Uterus (tissue), 4 donors: ENCODE data around the gene CAPN15. TPM values are rescaled to one million over a fixed set of nuclear protein-coding genes. Genes with fewer than 3 reads are reported as not detected.

ENCODE experiments used
- DNase-seq, 2 donors: peaks; one replicate each; pipeline ENCODE4 v3.0.0-alpha.2; 2019 to 2020
- H3K27ac ChIP-seq, 2 donors: fragments of 200-600 bp; sonication (generic); 1 replicate in 1 of 2; 2 replicates in 1 of 2; pipeline ENCODE4 v1.5.1; 2016 to 2018
- H3K27me3 ChIP-seq, 2 donors: fragments of 200-600 bp; sonication (generic); one replicate each; pipeline ENCODE4 v1.5.1; 2018 to 2019; ENCODE audit warnings: control low read depth in 1 of 2
- H3K36me3 ChIP-seq, 2 donors: fragments of 200-600 bp; sonication (generic); one replicate each; pipeline ENCODE4 v1.5.1; 2019; ENCODE audit warnings: control low read depth in 1 of 2
- H3K4me1 ChIP-seq, 2 donors: fragments of 200-600 bp; sonication (generic); one replicate each; pipeline ENCODE4 v1.5.1; 2018 to 2019; ENCODE audit warnings: control low read depth in 1 of 2
- H3K4me3 ChIP-seq, 2 donors: fragments of 200-600 bp; sonication (generic); 1 replicate in 1 of 2; 2 replicates in 1 of 2; pipeline ENCODE4 v1.5.1; 2018 to 2019; ENCODE audit warnings: mild to moderate bottlenecking in 1 of 2
- H3K9me3 ChIP-seq, 2 donors: fragments of 200-600 bp; sonication (generic); one replicate each; pipeline ENCODE4 v1.5.1; 2019; ENCODE audit warnings: control low read depth in 1 of 2
- POLR2A ChIP-seq, 2 donors: fragments of 450-650 bp; IDR thresholded peaks; one replicate each; pipeline ENCODE4 v1.6.1; 2016; ENCODE audit warnings: antibody characterized with exemption in 2 of 2, mild to moderate bottlenecking in 1 of 2, moderate library complexity in 1 of 2
- intact Hi-C: fragments of 100-400 bp; cut with DNase I; formaldehyde crosslinking; loops from one replicate; pipeline ENCODE4 v1.15.1; 2023; ENCODE audit warnings: low total_unique reads
- total RNA-seq, 4 donors: library from RNA; depleted of rRNA in 3 of 4; stranded (reverse); fragments of >200 nt in 3 of 4; gene quantifications; one replicate each; pipeline versions ENCODE4 v1.1.0 to v1.2.4, GENCODE V29; 2014 to 2023
- TF ChIP-seq, protein P1 (sequence below), 4 experiments: fragments of 200-600 bp in 2 of 4; fragments of 450-650 bp in 2 of 4; sonication (generic) in 2 of 4; IDR thresholded peaks; one replicate each; pipeline ENCODE4 v1.5.1; 2016 to 2019; ENCODE audit warnings: antibody characterized with exemption in 4 of 4, mild to moderate bottlenecking in 2 of 4, moderate library complexity in 1 of 4
- donor health status: DM: yes; HTN: yes; CAD: no.

CAPN15 gene
- total RNA-seq, 4 donors from 2014 or later = 7.9 to 37.3 (median 19.3) TPM

DNA sequence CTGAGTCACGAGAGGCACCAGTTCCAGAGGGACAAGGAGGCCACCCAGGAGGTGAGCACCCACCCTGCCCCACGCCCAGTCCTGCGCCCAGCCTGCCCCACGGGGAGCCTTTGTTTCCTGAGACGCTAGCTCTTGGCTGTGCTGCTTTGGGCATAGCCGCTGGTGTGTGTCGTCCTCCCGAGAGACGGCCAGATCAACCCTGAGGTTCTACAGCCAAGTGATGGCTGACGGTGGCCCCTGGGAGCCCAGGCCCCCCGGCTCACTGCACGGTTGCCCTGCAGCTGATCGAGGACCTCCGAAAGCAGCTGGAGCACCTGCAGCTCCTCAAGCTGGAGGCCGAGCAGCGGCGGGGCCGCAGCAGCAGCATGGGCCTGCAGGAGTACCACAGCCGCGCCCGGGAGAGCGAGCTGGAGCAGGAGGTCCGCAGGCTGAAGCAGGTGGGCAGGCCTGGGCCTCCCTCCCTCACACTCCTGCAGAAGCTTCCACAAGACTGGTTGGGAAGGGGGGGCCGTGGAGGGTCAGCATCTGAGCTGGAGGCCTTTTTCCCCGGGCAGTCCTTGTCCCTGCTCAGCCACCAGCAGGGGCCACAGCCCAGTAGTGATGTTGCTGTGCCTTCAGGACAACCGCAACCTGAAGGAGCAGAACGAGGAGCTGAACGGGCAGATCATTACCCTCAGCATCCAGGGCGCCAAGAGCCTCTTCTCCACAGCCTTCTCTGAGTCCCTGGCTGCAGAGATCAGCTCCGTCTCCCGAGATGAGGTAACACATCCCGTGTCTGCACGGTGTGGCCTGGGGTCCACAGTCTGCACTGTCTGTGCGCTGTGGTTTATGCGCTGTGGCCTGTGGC is 7.4 kb upstream of the CAPN15 start:
- DNase-seq = no peak
- H3K27me3 ChIP-seq = no peaks in the 10 kb centered on the region
- no peak overlapping the region for H3K27ac ChIP-seq
- TF ChIP-seq, protein P1, sequence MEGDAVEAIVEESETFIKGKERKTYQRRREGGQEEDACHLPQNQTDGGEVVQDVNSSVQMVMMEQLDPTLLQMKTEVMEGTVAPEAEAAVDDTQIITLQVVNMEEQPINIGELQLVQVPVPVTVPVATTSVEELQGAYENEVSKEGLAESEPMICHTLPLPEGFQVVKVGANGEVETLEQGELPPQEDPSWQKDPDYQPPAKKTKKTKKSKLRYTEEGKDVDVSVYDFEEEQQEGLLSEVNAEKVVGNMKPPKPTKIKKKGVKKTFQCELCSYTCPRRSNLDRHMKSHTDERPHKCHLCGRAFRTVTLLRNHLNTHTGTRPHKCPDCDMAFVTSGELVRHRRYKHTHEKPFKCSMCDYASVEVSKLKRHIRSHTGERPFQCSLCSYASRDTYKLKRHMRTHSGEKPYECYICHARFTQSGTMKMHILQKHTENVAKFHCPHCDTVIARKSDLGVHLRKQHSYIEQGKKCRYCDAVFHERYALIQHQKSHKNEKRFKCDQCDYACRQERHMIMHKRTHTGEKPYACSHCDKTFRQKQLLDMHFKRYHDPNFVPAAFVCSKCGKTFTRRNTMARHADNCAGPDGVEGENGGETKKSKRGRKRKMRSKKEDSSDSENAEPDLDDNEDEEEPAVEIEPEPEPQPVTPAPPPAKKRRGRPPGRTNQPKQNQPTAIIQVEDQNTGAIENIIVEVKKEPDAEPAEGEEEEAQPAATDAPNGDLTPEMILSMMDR (IDR thresholded peaks at IDR 0.05) = no peak
- TF ChIP-seq POLR2A (IDR thresholded peaks at IDR 0.05) = no peak
- H3K9me3 ChIP-seq = no peaks in the 10 kb centered on the region
- no peaks in the 10 kb centered on the region for H3K4me1 ChIP-seq
- no peaks in the 10 kb centered on the region for H3K36me3 ChIP-seq
- intact Hi-C loops = no loop called here
- no peak overlapping the region for H3K4me3 ChIP-seq

DNA sequence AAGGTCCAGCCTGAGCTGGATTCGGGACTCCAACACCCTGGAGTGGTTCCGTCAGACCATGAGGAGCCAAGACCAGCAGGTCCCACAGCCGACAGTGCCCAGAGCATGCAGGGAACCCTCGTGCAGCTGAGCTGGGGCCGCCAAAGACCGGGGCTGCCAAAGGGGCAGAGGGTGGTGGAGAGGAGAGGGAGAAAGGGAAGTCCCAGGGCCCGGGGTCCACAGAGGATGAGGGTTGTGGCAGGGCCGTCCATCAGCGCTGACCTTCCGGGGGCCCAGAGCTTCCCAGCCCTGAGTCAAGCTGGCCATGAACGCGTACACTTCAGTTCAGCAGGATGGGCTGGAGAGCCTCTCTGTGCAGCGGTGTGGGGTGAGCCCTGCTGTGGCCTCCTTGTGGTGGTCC is 6.7 kb upstream of the CAPN15 start:
- intact Hi-C loops = no loop called here
- TF ChIP-seq POLR2A (IDR thresholded peaks at IDR 0.05) = no peak
- TF ChIP-seq, protein P1 (IDR thresholded peaks at IDR 0.05) = no peak
- Histone ChIP-seq H3K27me3 (no peaks in the 10 kb centered on the region), H3K4me1 (peaks cover 2 to 4% of the 10 kb centered on the region in 2 donors), H3K36me3 (no peaks in the 10 kb centered on the region), H3K27ac (no peak overlapping the region), H3K4me3 (no peak overlapping the region), H3K9me3 (no peaks in the 10 kb centered on the region)
- DNase-seq = no peak

DNA sequence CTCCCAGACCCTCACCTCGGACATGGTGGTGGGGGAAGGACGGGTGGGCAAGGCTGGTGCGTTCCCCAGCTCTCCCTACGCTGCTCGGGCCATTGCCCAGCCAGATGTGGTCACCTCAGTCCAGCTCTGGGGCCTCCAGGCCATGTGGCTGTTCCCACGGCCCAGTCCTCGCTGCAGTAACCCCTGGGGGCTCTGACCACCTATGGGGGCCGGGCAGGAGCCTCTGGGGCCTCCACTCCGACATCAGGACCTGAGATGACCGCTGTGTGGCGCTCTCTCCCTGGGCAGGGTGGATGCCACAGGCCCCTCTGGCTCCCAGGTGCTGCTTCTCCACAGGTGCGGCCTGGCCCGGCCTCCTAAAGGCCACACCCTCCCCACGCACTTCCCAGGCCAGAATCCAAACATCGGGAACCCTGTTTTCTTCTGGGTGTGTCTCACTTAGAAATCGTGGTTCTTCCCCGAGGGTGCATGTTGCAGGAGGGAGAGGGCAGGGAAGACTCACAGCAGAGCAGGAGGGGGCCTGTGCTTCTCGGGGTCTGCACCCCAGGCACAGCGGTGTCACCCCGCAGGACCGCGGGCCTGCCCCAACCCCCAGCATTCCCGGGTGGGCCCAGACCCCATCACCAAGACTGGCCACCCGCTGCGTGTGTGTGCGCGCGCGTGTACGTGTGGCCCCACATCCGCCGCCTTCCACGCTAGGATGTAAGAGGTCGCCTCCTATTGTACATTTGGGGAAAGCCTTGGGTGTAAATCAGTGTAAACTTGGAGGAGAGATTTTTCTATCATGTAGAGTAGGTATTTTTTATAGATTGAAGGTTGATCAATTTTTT is 5.9 kb upstream of the CAPN15 start:
- Histone ChIP-seq H3K9me3 (no peaks in the 10 kb centered on the region), H3K36me3 (no peaks in the 10 kb centered on the region)
- intact Hi-C loops = no loop called here

DNA sequence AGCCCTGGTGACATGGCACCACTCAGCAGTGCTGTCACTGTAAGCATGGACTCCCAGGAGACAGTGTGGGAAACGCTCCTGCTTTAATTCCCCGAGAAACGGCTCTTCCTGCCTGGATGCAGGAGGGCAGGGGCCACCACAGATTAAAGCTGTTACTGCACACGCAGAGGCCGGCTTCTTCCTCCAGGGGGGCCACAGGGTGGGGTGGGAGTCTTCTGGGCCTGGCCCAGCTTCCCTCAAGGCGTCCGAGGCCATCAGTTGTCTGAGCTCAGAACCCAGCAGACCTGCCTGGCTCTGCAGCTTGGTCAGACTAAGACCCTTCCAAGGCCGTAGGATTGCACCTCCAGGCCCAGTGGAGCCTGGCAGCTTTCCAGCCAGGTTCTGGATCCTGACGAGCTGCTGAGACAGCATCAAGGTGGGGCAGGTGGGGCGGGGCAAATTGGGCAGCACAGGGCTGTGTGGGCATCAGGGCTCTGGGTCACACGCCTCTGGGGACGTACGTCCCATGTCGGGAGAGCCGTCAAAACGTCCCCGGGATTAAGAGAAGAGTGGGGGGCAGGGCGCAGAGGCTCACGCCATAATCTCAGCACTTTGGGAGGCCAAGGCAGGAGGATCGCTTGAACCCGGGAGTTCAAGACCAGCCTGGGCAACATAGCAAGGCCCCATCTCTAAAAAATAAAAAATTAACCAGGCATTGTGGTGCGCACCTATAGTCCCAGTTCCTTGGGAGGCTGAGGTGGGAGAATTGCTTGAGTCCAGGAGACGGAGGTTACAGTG is 5.0 kb upstream of the CAPN15 start:
- Histone ChIP-seq H3K27ac (no peak overlapping the region), H3K36me3 (no peaks in the 10 kb centered on the region), H3K4me3 (no peak overlapping the region), H3K9me3 (no peaks in the 10 kb centered on the region), H3K4me1 (peaks cover 3 to 13% of the 10 kb centered on the region in 2 donors), H3K27me3 (no peaks in the 10 kb centered on the region)
- no peak for DNase-seq
- TF ChIP-seq, protein P1 (IDR thresholded peaks at IDR 0.05) = no peak
- TF ChIP-seq POLR2A (IDR thresholded peaks at IDR 0.05) = no peak
- intact Hi-C loops = no loop called here

More for the DNA sequence above, 5.9 kb upstream of the CAPN15 start:
- Histone ChIP-seq H3K27ac (no peak overlapping the region), H3K4me1 (peaks cover 3 to 12% of the 10 kb centered on the region in 2 donors), H3K4me3 (no peak overlapping the region), H3K27me3 (no peaks in the 10 kb centered on the region)
- no peak for DNase-seq
- TF ChIP-seq, protein P1 (IDR thresholded peaks at IDR 0.05) = no peak
- no peak for TF ChIP-seq POLR2A (IDR thresholded peaks at IDR 0.05)
